GM18498 (cell line): ENCODE measurements around the gene GRK1.
"Not testable (repeated sequence)": the region's sequence is repeated elsewhere in the genome, so short reads cannot be mapped to it uniquely, and the experiment has no call there.

ENCODE experiments used
- ATAC-seq: cut with Tn5 transposase; IDR thresholded peaks from one replicate; pipeline ENCODE4 v1.9.1; 2021; ENCODE audit warnings: mild to moderate bottlenecking, moderate library complexity; ENCODE audit not compliant: unreplicated experiment

The GRK1 gene

DNA sequence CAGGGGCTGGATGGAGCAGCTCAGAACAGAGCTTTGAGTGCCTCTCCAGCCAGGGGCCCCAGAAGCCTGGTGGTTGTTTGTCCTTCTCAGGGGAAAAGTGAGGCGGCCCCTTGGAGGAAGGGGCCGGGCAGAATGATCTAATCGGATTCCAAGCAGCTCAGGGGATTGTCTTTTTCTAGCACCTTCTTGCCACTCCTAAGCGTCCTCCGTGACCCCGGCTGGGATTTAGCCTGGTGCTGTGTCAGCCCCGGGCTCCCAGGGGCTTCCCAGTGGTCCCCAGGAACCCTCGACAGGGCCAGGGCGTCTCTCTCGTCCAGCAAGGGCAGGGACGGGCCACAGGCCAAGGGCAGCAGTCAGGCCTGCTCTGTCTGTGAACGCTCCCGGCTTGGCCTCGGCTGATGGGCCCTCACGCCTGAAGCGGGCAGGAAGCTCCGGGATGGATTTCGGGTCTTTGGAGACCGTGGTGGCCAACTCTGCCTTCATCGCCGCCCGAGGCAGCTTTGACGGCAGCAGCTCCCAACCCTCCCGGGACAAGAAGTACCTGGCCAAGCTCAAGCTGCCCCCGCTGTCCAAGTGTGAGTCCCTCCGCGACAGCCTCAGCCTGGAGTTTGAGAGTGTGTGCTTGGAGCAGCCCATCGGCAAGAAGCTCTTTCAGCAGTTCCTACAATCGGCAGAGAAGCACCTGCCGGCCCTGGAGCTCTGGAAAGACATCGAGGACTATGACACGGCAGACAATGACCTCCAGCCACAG lies at the start of gene GRK1:
GRK1 (plus strand) TSS at position 269 of the 751 bp plus-strand sequence; CDS start at position 437, 168 bp downstream.
- ATAC-seq: no peak

DNA sequence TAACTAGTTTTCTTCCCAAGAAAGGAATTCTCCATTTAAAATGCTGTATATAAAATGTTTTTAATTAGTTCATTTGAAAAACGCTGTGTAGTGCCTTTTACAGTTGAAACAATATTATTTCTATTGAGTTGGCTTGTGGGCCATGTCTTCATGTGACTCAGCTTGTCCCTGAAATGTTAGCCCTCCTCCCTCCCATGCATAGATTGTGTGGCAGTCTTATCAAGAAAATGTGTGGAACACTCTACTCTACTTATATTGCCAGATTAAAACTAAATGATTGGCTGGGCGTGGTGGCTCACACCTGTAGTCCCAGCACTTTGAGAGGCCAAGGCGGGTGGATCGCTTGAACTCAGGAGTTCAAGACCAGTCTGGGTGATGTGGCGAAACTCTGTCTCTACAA lies 49.1 kb upstream of the GRK1 start:
- no peak for ATAC-seq

- no peak for ATAC-seq
Measured at GRCh38 chr13:113618455-113618854, 48.6 kb upstream of the GRK1 start.

GRCh38 chr13:113620036-113620796 lies 46.8 kb upstream of the GRK1 start:
- ATAC-seq: no peak

DNA sequence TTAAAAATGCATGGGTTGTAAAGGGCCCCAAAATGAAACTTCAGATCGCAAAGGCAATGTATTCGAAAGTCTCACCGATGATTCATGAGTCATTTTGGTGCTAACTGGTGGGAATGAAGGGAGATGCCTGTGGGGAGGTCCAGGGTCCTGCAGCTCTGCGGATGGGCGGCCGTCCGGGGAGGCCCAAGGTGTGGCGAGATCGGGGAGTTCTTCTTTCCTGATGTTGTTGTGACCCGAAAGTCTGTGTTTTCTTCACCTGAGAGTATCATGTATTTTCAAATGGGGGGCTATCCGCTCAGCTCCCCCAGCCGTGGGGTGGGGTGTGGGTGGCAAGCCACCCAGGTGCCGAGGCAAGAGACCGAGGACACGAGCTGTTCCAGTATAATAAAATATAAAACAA lies 46.0 kb upstream of the GRK1 start:
- no peak for ATAC-seq

DNA sequence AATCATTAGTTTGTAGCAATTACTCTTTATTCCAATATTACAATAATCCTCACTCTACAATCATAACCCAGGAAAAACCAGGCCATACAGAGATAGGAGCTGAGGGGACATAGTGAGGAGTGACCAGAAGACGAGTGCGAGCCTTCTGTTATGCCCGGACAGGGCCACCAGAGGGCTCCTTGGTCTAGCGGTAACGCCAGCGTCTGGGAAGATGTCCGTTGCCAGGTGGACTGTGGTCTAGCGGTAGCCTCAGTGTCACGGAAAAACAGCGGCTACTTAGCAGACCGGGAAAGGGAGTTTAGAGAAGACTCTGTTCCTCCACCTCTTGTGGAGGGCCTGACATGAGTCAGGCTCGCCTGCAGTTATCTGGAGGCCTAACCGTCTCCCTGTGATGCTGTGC lies 45.5 kb upstream of the GRK1 start:
- ATAC-seq: not testable (repeated sequence)

GRCh38 chr13:113621986-113622550 lies 45.0 kb upstream of the GRK1 start:
- ATAC-seq: not testable (repeated sequence)

DNA sequence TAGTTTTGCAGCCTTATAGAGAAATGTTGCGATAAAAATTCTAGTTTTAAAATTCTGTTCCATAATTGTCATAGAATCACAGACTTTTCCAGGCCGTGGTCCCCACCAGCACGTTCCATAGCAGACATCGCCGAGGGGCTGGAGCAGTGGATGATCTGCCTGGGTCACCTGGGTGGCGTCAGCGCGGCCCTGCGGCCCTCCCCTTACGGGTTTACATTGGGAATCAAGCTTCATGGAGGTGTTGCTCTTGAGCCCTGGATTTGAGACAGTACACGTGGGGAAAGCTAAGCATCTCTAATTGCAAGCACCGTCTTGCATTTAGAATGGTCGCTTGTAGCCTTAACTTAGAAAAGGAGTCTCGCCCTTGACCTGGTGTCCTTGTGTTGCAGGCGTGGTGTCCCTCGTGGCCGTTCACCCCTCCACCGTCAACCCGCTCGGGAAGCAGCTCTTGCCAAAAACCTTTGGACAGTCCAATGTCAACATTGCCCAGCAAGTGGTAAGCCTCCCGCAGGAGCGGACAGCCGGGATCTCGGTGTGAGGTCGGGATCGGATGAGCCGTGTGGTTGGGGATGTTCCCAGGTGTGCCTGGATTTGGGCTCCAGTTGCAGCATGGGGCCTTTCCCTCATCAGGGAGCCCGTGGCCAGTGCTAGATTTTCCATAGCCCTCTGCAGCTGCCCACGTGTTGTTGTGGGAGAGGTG lies 44.1 kb upstream of the GRK1 start:
- ATAC-seq: no peak

DNA sequence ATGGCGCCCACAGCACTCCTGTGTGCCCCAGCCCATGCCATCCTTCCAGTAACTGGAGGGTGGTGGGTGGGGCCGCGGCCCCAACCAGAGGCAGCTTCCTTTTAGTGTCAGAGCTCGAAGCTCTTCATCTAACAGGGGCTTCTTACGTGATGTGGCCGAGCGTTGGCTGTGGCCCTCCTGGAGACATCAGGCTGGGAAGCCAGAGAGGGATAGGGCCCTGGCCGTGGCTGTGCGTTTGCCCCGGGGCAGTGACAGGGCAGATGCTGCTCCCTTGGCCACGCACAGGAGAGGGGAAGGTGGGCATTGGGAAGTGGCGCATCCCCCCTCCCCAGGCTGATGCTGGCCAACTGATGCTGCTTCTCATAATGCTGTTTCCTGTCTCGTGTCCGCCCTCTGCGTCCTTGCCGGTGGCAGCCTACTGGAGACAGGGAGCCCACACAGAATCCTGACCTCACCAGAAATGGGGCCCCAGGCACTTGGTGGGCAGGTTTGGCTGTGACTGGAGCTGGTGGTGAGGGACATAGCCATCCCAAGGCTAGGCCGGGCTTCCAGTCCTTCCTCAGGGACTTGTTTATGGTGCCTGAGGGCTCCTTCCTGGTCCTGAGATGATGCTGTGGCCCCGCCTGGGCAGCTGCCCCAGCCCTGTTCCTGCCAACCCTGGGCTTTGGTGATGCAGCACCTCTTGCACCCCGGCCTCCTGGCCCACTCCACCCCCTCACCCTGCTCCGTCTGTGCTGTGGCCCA lies 43.4 kb upstream of the GRK1 start:
- ATAC-seq: no peak

GRCh38 chr13:113624235-113624587 lies 42.8 kb upstream of the GRK1 start:
- ATAC-seq: no peak

DNA sequence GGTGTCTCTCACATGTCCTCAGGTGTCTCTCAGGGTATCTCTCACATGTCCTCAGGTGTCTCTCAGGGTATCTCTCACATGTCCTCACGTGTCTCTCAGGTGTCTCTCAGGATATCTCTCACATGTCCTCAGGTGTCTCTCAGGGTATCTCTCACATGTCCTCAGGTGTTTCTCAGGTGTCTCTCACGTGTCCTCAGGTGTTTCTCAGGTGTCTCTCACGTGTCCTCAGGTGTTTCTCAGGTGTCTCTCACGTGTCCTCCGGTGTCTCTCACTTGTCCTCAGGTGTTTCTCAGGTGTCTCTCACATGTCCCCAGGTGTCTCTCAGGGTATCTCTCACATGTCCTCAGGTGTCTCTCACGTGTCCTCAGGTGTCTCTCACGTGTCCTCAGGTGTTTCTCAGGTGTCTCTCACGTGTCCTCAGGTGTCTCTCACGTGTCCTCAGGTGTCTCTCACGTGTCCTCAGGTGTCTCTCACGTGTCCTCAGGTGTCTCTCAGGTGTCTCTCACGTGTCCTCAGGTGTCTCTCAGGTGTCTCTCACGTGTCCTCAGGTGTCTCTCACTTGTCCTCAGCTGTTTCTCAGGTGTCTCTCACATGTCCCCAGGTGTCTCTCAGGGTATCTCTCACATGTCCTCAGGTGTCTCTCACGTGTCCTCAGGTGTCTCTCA lies 42.2 kb upstream of the GRK1 start:
- not testable (repeated sequence) for ATAC-seq

DNA sequence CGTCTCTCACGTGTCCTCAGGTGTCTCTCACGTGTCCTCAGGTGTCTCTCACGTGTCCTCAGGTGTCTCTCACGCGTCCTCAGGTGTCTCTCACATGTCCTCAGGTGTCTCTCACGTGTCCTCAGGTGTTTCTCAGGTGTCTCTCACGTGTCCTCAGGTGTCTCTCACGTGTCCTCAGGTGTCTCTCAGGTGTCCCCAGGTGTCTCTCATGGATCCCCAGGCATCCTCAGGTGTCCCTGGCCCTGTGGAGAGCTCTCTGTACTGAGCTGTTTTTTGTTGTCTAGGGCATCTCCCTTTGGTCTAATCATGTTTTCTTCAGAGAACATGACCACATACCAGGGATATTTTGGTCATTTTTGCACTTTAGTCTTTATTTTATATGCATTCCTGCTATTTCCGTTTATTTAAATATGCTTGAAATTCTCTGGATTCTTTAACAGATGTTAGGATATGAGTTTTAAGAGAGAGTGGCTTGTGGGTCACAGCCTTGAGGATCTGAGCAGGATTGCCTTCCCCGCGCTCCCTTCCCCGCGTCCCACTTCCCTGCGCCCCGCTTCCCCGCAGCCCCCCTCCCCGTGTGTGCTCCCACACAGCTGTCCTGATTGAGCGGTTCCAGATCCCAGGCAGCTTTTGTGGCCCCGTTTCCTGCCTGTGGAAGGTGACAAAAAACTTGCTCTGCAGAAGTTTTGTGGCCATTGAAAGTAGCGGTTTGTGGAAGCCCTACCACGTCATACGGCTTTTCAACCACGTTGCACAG lies 40.9 kb upstream of the GRK1 start:
- no peak for ATAC-seq

DNA sequence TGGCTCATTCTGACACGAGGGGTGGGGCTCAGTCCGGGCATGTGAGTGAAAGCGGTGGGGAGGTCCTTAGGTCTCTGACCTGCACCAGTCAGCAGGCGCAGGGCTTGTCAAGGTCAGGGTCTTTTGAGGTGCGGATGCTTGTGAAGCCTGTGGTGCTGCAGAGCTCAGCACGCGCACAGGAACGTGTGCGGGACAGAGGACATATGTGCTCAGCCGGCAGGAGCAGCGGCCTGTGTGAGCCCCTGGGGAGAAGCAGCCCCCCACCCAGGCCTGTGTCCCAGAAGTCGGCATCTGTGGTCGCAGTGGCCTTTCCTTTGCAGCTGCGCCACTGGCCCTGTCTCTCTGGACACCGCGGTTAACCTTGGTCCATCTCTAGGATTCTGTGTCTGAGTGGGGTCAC lies 39.9 kb upstream of the GRK1 start:
- no peak for ATAC-seq

GRCh38 chr13:113628291-113629270 lies 38.4 kb upstream of the GRK1 start:
- ATAC-seq: no peak

DNA sequence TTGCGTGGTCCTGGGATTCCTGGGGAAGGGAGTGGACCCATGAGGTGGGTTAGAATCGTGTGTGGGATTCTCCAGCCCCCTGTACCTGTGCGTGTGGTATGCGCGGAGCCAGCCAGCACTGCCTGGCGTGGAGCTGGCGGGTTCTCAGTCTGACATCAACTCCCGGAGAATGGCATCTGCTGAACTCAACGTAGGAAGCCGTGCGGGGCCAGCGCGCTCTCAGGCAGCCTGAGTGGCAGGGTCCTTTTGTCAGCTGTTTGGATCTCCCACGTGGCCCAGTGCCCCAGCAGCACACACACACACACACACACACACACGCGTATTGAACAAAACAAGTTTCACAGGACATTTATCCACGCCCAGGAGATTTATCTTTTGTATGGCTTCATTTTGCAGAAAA lies 37.2 kb upstream of the GRK1 start:
- ATAC-seq: no peak

- ATAC-seq: no peak
Measured at GRCh38 chr13:113630296-113630695, 36.7 kb upstream of the GRK1 start.

DNA sequence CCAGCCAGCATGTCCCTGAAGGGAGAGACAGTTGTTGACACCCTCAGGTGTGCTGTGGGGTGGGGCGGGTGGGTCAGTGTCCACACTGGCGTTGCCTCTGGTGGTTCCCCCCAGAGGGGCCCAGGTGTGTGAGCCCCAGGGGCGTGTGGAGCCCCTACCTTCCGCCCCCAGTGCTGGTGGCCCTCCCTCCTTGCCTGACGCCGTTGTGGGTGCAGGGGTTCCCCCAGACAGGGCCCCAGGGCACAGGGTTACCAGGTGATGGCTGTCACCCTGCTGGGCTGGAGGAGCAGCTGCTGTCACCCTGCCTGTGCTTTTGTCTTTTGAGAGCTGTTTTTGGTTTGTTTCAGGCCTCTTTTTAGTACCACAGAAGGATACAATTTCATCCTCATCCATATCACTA lies 36.2 kb upstream of the GRK1 start:
- ATAC-seq: no peak

DNA sequence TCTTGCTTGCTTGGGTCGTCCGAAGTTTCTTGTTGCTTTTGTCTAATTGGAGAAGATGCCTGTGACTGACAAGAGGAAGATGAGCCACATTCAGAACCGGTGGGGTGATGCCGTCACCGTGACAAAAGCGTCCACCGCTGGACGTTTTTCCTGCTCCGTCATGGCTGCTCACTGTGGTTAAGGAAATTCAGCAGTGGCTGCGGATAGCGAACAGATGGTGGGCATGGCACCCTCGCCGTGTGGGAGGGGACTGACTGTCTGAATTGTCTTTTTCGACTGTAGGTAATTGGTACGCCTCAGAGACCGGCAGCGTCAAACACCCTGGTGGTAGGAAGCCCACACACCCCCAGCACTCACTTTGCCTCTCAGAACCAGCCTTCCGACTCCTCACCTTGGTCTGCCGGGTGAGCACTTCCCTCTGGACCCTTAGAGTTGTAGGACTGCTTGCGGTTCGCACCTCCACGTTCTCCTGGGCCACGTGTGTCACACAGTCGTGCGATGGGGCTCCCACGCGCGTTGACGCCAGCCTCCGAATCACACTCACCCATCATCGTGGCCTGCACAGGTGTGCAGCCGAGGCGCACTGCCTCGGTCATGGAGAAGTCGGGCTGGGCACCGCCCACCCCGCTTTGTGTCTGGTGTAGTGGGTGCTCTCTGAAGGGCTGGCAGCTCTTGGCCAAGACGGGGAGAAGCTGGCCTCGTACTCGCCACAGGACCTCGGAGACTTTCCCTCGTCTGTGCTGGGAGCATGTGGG lies 35.5 kb upstream of the GRK1 start:
- no peak for ATAC-seq
